Measurements from ENCODE around the gene CIZ1. TPM values are rescaled to one million over a fixed set of nuclear protein-coding genes. Genes with fewer than 3 reads are reported as not detected.
A peak's percentile ranks its signal among the peaks of the same experiment; 100 is the strongest.

The CIZ1 gene
- total and polyA plus RNA-seq, 9 of the 15 experiments (the other 6 are each of a cell fraction or from before 2014, with no cell fraction given) = 6.6 to 329 (median 87.8) TPM

DNA sequence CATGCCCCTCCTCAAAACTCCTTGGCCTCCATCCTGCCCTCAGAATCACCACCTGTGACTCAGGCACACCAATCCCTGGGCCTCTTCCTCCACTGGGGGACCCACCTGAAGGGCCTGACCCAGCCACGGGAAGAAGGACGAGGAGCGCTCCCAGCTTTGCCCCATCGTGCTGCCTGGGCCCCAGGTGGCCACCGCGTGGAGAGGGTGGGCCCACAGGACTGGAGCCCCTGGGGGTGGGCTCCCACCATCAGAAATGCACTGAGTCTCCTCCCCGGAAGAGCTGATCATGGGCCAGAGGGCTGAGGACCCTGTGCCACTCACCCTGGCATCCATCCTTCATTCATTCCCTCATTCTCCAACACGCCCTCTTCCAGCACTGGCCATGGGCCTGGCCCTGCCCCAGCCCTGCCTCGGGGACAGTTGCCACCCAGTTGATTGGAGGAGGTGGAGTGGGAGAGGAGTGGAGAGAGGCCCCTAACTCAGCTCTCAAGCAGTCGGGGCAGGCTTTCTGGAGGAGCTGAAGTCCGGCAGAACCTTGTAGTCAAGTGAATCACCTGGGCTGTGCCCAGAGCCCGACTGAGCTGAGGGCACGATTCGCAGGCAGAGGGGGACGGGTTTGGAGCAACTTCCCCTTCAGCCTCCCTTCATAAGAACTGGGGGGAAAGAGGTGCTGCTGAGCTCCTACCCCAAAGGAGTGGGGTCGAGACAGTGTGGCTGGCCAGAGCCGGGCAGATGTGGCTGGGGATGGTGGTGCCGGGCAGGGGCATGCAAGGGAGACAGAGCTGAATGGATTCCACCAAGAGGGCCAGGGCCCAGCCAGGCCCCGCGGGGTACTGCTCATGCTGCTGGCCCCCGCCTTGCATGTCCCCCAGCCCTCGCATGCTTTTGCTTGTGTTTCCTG lies 41.4 kb upstream of the CIZ1 start:
- Histone ChIP-seq H3K9ac (ENCODE audit: insufficient read depth in 1 of 2, low read depth in 2 of 2, low read length in 2 of 2) (peak overlapping the region in 1 of 2 experiments; percentile 0; a peak in 2 of 4 replicates), H3K4me1 (replicated peaks in 1 of 2; ENCODE audit: control insufficient read depth in 2 of 2, insufficient read depth in 2 of 2, low read length in 2 of 2) (peaks cover 0 to 18% of the 10 kb centered on the region in 2 experiments; a peak in 2 of 5 replicates), H3K79me2 (ENCODE audit: control insufficient read depth, insufficient read depth, low read length) (no peaks in the 10 kb centered on the region), H3K36me3 (ENCODE audit: control insufficient read depth, insufficient read depth, low read length) (no peaks in the 10 kb centered on the region), H3K27ac (ENCODE audit: extremely low read depth, low read depth, low read length) (no peak overlapping the region), H3K4me2 (ENCODE audit: insufficient read depth, low read length) (no peak overlapping the region), H3K9me1 (ENCODE audit: control insufficient read depth, insufficient read depth, low read length) (no peaks in the 10 kb centered on the region), H2AFZ (ENCODE audit: low read depth, low read length) (no peak overlapping the region), H3K27me3 (ENCODE audit: control insufficient read depth in 2 of 2, insufficient read depth in 2 of 2, low read length in 2 of 2) (peaks cover 33 to 49% of the 10 kb centered on the region in 2 experiments), H4K20me1 (replicated peaks; ENCODE audit: control insufficient read depth, insufficient read depth, low read length) (no peaks in the 10 kb centered on the region), H3K4me3 (no peak overlapping the region), H3K9me3 (replicated peaks; ENCODE audit: control insufficient read depth, insufficient read depth, low read depth, low read length) (no peaks in the 10 kb centered on the region)
- intact Hi-C loops (cut with micrococcal nuclease) (no loop called here), in situ Hi-C loops (cut with MboI) (no loop called here)
- FAIRE-seq (no peak), DNase-seq (ENCODE audit: extremely low read depth in 1 of 4, low spot score in 3 of 4) (no peak), ATAC-seq (peak; percentile 17)
- ChIA-PET POLR2A (interaction anchor here (0.8 to 1.6 kb wide), 9 partner anchors 8 to 59 kb away, joined by 3 to 11 read pairs (median 4); no protein-coding TSS in a partner anchor), CTCF (ENCODE audit: low intra/inter-chr PET ratio) (no interaction called here)
- BruUV-seq (replicated peaks) = no TSS peak
- TF ChIP-seq ZFX (CRISPR knock-in tag; IDR thresholded peaks at IDR 0.05) (peak; percentile 24; the same call in 1 of the 2 replicates), BRCA1 (IDR thresholded peaks at IDR 0.05) (no peak), BRCA1 (CRISPR knock-in tag; IDR thresholded peaks at IDR 0.05) (0 out of 2 replicates have a peak, but pooled peaks have one; percentile 35), ZC3H4 (CRISPR knock-in tag; IDR thresholded peaks at IDR 0.05; ENCODE audit: borderline replicate concordance) (peak; percentile 44; the same call in 1 of the 2 replicates), MTA1 (IDR thresholded peaks at IDR 0.05; ENCODE audit: borderline replicate concordance) (no peak), MYNN (IDR thresholded peaks at IDR 0.05) (0 out of 2 replicates have a peak, but pooled peaks have one; percentile 20), MYNN (CRISPR knock-in tag; IDR thresholded peaks at IDR 0.05) (no peak), STAG1 (CRISPR knock-in tag; IDR thresholded peaks at IDR 0.05; ENCODE audit: borderline replicate concordance) (peak; percentile 56), ARID1B (IDR thresholded peaks at IDR 0.05) (no peak), POLR2G (IDR thresholded peaks at IDR 0.05; ENCODE audit: low read depth, low read length) (peak; percentile 36; the same call in 1 of the 2 replicates)
- WGBS (ENCODE audit: insufficient coverage, low coverage, missing lambda C conversion rate) = 19% methylated on average over 22 of the region's 22 CpGs

All from K562 (cell line).